K562 (cell line): ENCODE data around the gene ABHD3. TPM values are rescaled to one million over a fixed set of nuclear protein-coding genes. Genes with fewer than 3 reads are reported as not detected.

Experiments used
- ATAC-seq: fragments of 200-7000 bp; cut with Tn5 transposase; 3 replicates; pipeline ENCODE4 v1.9.1; 2020; ENCODE audit warnings: moderate library complexity
- BruUV-seq: library from RNA; stranded (reverse); fragments of 400-500 nt; replicated peaks from 2 replicates; lab custom pipeline; 2021; lab: Mats Ljungman, UMichigan
- CTCF ChIA-PET: fragments of 300-600 bp; formaldehyde crosslinking; extraction: SDS; loops from one replicate; lab custom pipeline; 2021; ENCODE audit warnings: low intra/inter-chr PET ratio; lab: Yijun Ruan, JAX
- POLR2A ChIA-PET: fragments of 300-600, 350-650 bp; sonication (Branson Sonifier 250); formaldehyde crosslinking; extraction: SDS; loops from one replicate; lab custom pipeline; 2021; ENCODE audit warnings: antibody characterized with exemption, inconsistent platforms; lab: Yijun Ruan, JAX
- DNase-seq, 4 experiments: peaks; one replicate each; pipeline versions ENCODE4 v3.0.0 to v3.0.0-alpha.2; 2011 to 2018; ENCODE audit warnings: low spot score in 3 of 4, mixed read lengths in 3 of 4; ENCODE audit errors: extremely low read depth in 1 of 4
- FAIRE-seq: peaks from 2 replicates; lab custom pipeline; 2011; peaks lifted over from hg19 to GRCh38; lab: Jason Lieb, UNC
- H2AFZ ChIP-seq: 2 replicates; pipeline ENCODE4 v1.6.0; 2011; ENCODE audit warnings: low read depth, low read length, control low read depth, inconsistent platforms
- H3K27ac ChIP-seq: fragments of 200-600 bp; 3 replicates; pipeline ENCODE4 v1.8.0; 2011; ENCODE audit warnings: low read depth, mild to moderate bottlenecking, control low read depth, inconsistent platforms, low read length, moderate library complexity, mixed read lengths; ENCODE audit errors: extremely low read depth
- H3K27me3 ChIP-seq, 2 experiments: fragments of 300-600 bp in 1 of 2; 2 replicates in 1 of 2; 3 replicates in 1 of 2; pipeline versions ENCODE4 v1.6.0 to v1.8.0; 2011; ENCODE audit warnings: inconsistent platforms in 2 of 2, low read length in 2 of 2, mild to moderate bottlenecking in 1 of 2, mixed read lengths in 1 of 2, moderate library complexity in 1 of 2; ENCODE audit not compliant: control insufficient read depth in 2 of 2, insufficient read depth in 2 of 2
- H3K36me3 ChIP-seq: fragments of 300-600 bp; 3 replicates; pipeline ENCODE4 v1.8.0; 2011; ENCODE audit warnings: mild to moderate bottlenecking, low read length, inconsistent platforms; ENCODE audit not compliant: control insufficient read depth, insufficient read depth
- H3K4me1 ChIP-seq, 2 experiments: fragments of 200-600 bp in 1 of 2; replicated peaks in 1 of 2; 2 replicates in 1 of 2; 3 replicates in 1 of 2; pipeline versions ENCODE4 v1.5.1 to v1.8.0; 2011; ENCODE audit warnings: inconsistent platforms in 2 of 2, low read length in 2 of 2, mild to moderate bottlenecking in 1 of 2, mixed read lengths in 1 of 2, moderate library complexity in 1 of 2; ENCODE audit not compliant: control insufficient read depth in 2 of 2, insufficient read depth in 2 of 2
- H3K4me2 ChIP-seq: 2 replicates; pipeline ENCODE4 v1.6.1; 2011; ENCODE audit warnings: low read length, control low read depth, inconsistent platforms, mixed read lengths; ENCODE audit not compliant: insufficient read depth
- H3K4me3 ChIP-seq: fragments of 200-600 bp; sonication (generic), shearing (Covaris generic); 2 replicates; pipeline ENCODE4 v1.5.1; 2016; ENCODE audit warnings: control low read depth, inconsistent platforms
- H3K79me2 ChIP-seq: fragments of 200-600 bp; 3 replicates; pipeline ENCODE4 v1.8.0; 2011; ENCODE audit warnings: low read length, inconsistent platforms; ENCODE audit not compliant: control insufficient read depth, insufficient read depth
- H3K9ac ChIP-seq, 2 experiments: 2 replicates each; pipeline versions ENCODE4 v1.6.0 to v1.6.1; 2011; ENCODE audit warnings: low read depth in 2 of 2, low read length in 2 of 2, control low read depth in 1 of 2, inconsistent platforms in 1 of 2, mild to moderate bottlenecking in 1 of 2, mixed read lengths in 1 of 2; ENCODE audit not compliant: insufficient read depth in 1 of 2
- H3K9me1 ChIP-seq: one replicate; pipeline ENCODE4 v1.6.0; 2011; ENCODE audit warnings: inconsistent platforms, mild to moderate bottlenecking, low read length, moderate library complexity; ENCODE audit not compliant: control insufficient read depth, insufficient read depth
- H3K9me3 ChIP-seq: replicated peaks from 2 replicates; pipeline ENCODE4 v1.5.1; 2011; ENCODE audit warnings: low read depth, low read length, inconsistent platforms; ENCODE audit not compliant: control insufficient read depth, insufficient read depth
- H4K20me1 ChIP-seq: replicated peaks from 2 replicates; pipeline ENCODE4 v1.6.1; 2011; ENCODE audit warnings: low read length, inconsistent platforms, mixed read lengths; ENCODE audit not compliant: control insufficient read depth, insufficient read depth
- CEBPB ChIP-seq: fragments of 450-650 bp; IDR thresholded peaks from 2 replicates; pipeline ENCODE4 v1.6.1; 2016; ENCODE audit warnings: missing genetic modification characterization, missing compliant biosample characterization
- CEBPG ChIP-seq, 3 experiments: fragments of 200-800 bp in 1 of 3; sonication (Bioruptor generic) in 1 of 3; sonication (generic) in 1 of 3; formaldehyde crosslinking in 1 of 3; IDR thresholded peaks in 2 of 3; conservative IDR thresholded peaks in 1 of 3; 2 replicates each; pipeline versions ENCODE4 v1.6.1 to v1.8.0; 2016 to 2022; ENCODE audit warnings: missing compliant biosample characterization in 2 of 3, missing genetic modification characterization in 2 of 3, mild to moderate bottlenecking in 1 of 3, missing genetic modification reagents in 1 of 3
- FOXP1 ChIP-seq: sonication (generic); formaldehyde crosslinking; IDR thresholded peaks from 2 replicates; pipeline ENCODE4 v1.8.0; 2022; ENCODE audit warnings: mild to moderate bottlenecking, missing genetic modification reagents
- HDAC2 ChIP-seq: fragments of 450-650 bp; IDR thresholded peaks from 2 replicates; pipeline ENCODE4 v1.6.1; 2016; ENCODE audit warnings: mild to moderate bottlenecking
- ILF3 ChIP-seq: fragments of 450-650 bp; IDR thresholded peaks from 2 replicates; pipeline ENCODE4 v1.6.1; 2018; ENCODE audit warnings: antibody characterized with exemption, mild to moderate bottlenecking, moderate library complexity, borderline replicate concordance
- KAT2B ChIP-seq: IDR thresholded peaks from one replicate; pipeline ENCODE4 v1.6.1; 2012; ENCODE audit warnings: low read depth, mild to moderate bottlenecking, control low read depth, inconsistent platforms, low read length, moderate library complexity
- NFIX ChIP-seq: fragments of 250-450 bp; sonication (Bioruptor Pico); IDR thresholded peaks from 2 replicates; pipeline ENCODE4 v1.4.0; 2020; ENCODE audit warnings: low read depth, mild to moderate bottlenecking, moderate library complexity
- ZNF165 ChIP-seq: fragments of 250-450 bp; sonication (Bioruptor Pico); IDR thresholded peaks from 2 replicates; pipeline ENCODE4 v1.4.0; 2020; ENCODE audit warnings: borderline replicate concordance
- WGBS: fragments of 100-300 bp; shearing (Covaris generic); methylation state at CpG from one replicate; pipeline ENCODE4 v1.1.6; 2016; ENCODE audit warnings: low coverage, mixed read lengths; ENCODE audit not compliant: insufficient coverage; ENCODE audit errors: missing lambda C conversion rate; 5-methylcytosine and 5-hydroxymethylcytosine counted together
- in situ Hi-C: fragments of 300-500 bp; cut with MboI; formaldehyde crosslinking; loops from 4 replicates; pipeline ENCODE4 v1.15.0; 2018; ENCODE audit warnings: inconsistent platforms, mixed read lengths
- intact Hi-C: fragments of 100-400 bp; cut with micrococcal nuclease; formaldehyde crosslinking; loops from 2 replicates; pipeline ENCODE4 v1.14.2; 2022
- polyA plus RNA-seq, 8 experiments: library from polyadenylated mRNA; depleted of rRNA in 4 of 8; stranded (reverse) in 5 of 8; unstranded in 3 of 8; fragments of >200 nt; fragmentation: Nextera tagmentation in 2 of 8; fragmentation: Illumina TruSeq in 1 of 8; extraction: Ambion mirVana in 2 of 8; extraction: Trizol in 1 of 8; gene quantifications; 2 replicates each; pipeline versions ENCODE4 v1.2.1 to v1.2.3, GENCODE V29; 2011 to 2014; ENCODE audit warnings: inconsistent platforms in 1 of 8, missing spikeins in 1 of 8
- total RNA-seq, 7 experiments: library from RNA; depleted of rRNA in 6 of 7; stranded (reverse); fragments of >200 nt in 6 of 7; fragmentation: Illumina TruSeq in 2 of 7; extraction: Trizol in 2 of 7; gene quantifications; 2 replicates each; pipeline versions ENCODE4 v1.2.1 to v1.2.3, GENCODE V29; 2011 to 2021; ENCODE audit warnings: low replicate concordance in 1 of 7
- TF ChIP-seq, protein P1 (sequence below), 2 experiments: fragments of 450-650 bp in 1 of 2; sonication (generic) in 1 of 2; formaldehyde crosslinking in 1 of 2; IDR thresholded peaks in 1 of 2; conservative IDR thresholded peaks in 1 of 2; 2 replicates each; pipeline versions ENCODE4 v1.6.1 to v1.8.1; 2016 to 2023; ENCODE audit warnings: mild to moderate bottlenecking in 2 of 2, moderate library complexity in 2 of 2, inconsistent platforms in 1 of 2, missing genetic modification reagents in 1 of 2
- TF ChIP-seq, protein P2 (sequence below): sonication (generic); formaldehyde crosslinking; IDR thresholded peaks from 2 replicates; pipeline ENCODE4 v1.8.0; 2022; ENCODE audit warnings: mild to moderate bottlenecking, missing genetic modification reagents

Gene ABHD3
- total and polyA plus RNA-seq, 9 of the 15 experiments (the other 6 are each of a cell fraction or from before 2014, with no cell fraction given): 6.3 to 38.8 (median 19.4) TPM

DNA sequence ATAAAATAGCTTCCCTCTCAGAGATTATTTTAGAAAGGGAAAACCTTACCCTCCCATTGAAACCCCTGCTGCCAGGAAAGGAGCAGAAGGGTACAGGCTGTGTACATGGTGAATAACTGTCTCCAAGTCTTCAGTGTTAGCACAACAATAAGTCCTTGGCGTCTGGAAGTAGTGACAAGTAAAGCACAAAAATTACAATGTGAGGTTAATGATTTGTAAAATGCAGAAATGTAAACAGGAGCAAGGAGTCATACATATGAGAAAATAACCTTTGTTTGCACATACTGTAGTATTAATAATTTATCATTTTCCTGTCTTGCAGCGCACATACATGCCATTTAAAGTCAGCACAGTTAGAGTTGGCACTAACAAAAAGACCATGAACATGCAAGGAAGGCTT lies 40.5 kb downstream of the ABHD3 start:
- BruUV-seq: no TSS peak
- FAIRE-seq: no peak
- POLR2A ChIA-PET: no interaction called here

DNA sequence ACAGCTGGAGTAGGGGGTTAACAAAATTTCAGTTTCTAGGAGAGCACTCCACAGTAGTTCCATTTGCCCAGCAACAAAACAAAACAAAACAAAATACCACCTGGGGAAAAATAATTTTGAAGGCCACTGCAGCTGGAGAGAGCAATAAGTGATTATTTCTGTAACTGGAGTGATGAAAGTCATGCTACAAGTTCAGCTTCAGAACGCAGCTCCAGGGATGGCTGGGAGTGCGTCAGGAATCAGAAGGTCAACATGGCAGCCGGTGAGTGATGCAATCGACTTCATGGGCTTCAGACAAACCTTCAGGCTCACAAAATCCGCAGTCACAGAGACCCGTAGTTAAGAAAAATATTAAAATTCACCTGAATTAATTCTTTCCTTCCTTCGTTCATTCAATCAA lies 41.0 kb downstream of the ABHD3 start:
- no peak overlapping the region for H3K4me3 ChIP-seq
- TF ChIP-seq, protein P1, sequence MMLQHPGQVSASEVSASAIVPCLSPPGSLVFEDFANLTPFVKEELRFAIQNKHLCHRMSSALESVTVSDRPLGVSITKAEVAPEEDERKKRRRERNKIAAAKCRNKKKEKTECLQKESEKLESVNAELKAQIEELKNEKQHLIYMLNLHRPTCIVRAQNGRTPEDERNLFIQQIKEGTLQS (IDR thresholded peaks at IDR 0.05): peak; percentile 71
- TF ChIP-seq, protein P1 (CRISPR knock-in tag; conservative IDR thresholded peaks at IDR 0.05): no peak
- TF ChIP-seq CEBPB (peak; percentile 45), CEBPG (CRISPR knock-in tag; IDR thresholded peaks at IDR 0.05) (peak; percentile 37; the same call in 1 of the 2 replicates), CEBPG (tag; conservative IDR thresholded peaks at IDR 0.05 in 1 of 2, IDR thresholded peaks at IDR 0.05 in 1 of 2) (peak; percentile 55 to 61; a peak in 2 of 4 replicates), NFIX (CRISPR knock-in tag) (0 out of 2 replicates have a peak, but pooled peaks have one; percentile 25)
- TF ChIP-seq, protein P2, sequence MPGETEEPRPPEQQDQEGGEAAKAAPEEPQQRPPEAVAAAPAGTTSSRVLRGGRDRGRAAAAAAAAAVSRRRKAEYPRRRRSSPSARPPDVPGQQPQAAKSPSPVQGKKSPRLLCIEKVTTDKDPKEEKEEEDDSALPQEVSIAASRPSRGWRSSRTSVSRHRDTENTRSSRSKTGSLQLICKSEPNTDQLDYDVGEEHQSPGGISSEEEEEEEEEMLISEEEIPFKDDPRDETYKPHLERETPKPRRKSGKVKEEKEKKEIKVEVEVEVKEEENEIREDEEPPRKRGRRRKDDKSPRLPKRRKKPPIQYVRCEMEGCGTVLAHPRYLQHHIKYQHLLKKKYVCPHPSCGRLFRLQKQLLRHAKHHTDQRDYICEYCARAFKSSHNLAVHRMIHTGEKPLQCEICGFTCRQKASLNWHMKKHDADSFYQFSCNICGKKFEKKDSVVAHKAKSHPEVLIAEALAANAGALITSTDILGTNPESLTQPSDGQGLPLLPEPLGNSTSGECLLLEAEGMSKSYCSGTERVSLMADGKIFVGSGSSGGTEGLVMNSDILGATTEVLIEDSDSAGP (CRISPR knock-in tag): no peak
- ATAC-seq: no peak
- H3K9ac ChIP-seq: no peak overlapping the region
- no peaks in the 10 kb centered on the region for H4K20me1 ChIP-seq
- H3K36me3 ChIP-seq: peaks cover 21% of the 10 kb centered on the region; the same call in 2 of the 3 replicates
- no peaks in the 10 kb centered on the region for H3K4me1 ChIP-seq
- H3K9me3 ChIP-seq: no peaks in the 10 kb centered on the region; the same call in 1 of the 2 replicates
- DNase-seq: no peak
- H3K27ac ChIP-seq: no peak overlapping the region
- BruUV-seq: no TSS peak
- H3K27me3 ChIP-seq: no peaks in the 10 kb centered on the region
- H3K4me2 ChIP-seq: no peak overlapping the region
- intact Hi-C loops (no loop called here), in situ Hi-C loops (no loop called here)
- H3K79me2 ChIP-seq: no peaks in the 10 kb centered on the region
- ChIA-PET POLR2A (no interaction called here), CTCF (no interaction called here)
- WGBS: 81% methylated on average over 7 of the region's 7 CpGs
- FAIRE-seq: no peak
- no peaks in the 10 kb centered on the region for H3K9me1 ChIP-seq
- no peak overlapping the region for H2AFZ ChIP-seq

More for the DNA sequence above, 40.5 kb downstream of the ABHD3 start:
- Histone ChIP-seq H2AFZ (no peak overlapping the region), H3K9ac (no peak overlapping the region), H3K4me3 (no peak overlapping the region), H3K9me3 (no peaks in the 10 kb centered on the region; the same call in 1 of the 2 replicates), H3K27me3 (no peaks in the 10 kb centered on the region), H3K4me1 (no peaks in the 10 kb centered on the region), H3K4me2 (no peak overlapping the region), H3K36me3 (peaks cover 21% of the 10 kb centered on the region; the same call in 2 of the 3 replicates), H3K9me1 (no peaks in the 10 kb centered on the region), H3K27ac (no peak overlapping the region), H4K20me1 (no peaks in the 10 kb centered on the region), H3K79me2 (no peaks in the 10 kb centered on the region)
- TF ChIP-seq ZNF165 (CRISPR knock-in tag): no peak
- no peak for TF ChIP-seq KAT2B
- no peak for TF ChIP-seq FOXP1 (CRISPR knock-in tag)
- no peak for TF ChIP-seq HDAC2
- no peak for TF ChIP-seq ILF3
- intact Hi-C loops: no loop called here
- CTCF ChIA-PET: no interaction called here
- in situ Hi-C loops: no loop called here
- DNase-seq (no peak), ATAC-seq (no peak)
- 77% methylated on average over 2 of the region's 2 CpGs for WGBS
